AG08396 (cell line): ENCODE results near the gene BBS2.
A peak's percentile ranks its signal among the peaks of the same experiment; 100 is the strongest.

Experiments used
- DNase-seq: peaks from one replicate; pipeline ENCODE4 v3.0.0; 2012; ENCODE audit warnings: low spot score, mixed read lengths

BBS2 gene

DNA sequence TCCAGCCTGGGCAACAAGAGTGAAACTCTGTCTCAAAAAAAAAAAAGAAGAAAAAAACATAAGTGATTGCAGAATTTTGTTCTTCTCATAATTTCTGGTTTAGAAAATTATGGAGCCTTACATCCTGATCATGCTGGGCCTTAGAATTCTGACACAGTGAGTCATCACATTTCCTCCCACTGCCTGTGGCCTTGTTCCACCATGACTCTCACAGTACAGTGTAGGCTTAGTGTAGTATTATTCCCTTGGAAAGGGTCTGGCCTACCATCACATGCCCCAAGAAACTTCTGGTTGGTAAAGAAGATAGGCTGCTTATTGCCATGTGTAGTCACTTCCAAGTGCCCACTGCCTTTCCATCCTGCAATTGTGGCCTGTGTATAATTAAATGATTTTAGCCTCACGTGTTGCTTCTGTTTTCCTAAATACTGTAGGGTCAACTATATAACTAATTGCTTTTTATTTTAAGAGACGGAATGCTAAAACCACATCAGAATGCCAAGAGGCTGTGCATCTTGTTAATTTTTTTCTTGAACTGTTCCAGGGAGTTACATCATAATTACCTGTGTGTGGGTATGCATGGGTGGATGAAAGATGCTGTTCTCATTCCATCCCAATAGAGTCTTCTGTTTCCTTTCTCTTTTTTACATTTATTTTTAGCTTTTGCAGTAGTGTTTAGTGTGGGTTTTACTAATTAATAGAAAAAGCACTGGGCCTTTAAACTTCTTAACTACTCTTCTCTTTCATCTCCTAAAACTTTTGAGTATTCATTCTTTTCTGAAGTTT lies 42.5 kb downstream of the BBS2 start:
- DNase-seq: peak; percentile 76

DNA sequence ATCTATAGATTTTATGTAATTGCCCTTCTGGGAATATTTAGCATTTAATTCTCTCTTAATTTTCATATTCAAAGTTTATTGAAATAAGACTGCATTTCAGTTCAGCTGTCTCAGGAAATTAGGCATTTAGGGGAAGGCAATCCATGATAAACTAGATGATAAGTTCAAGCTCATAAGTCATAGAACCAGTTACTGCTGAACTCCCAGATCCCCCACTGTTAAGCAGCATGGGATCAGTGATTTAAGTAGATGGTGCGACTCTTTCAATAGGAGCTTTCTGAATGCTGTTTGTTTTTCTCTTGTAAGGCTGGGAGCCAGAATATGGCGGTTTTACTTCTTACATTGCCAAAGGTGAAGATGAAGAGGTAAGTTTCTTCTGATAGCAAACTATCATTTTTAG lies 44.6 kb downstream of the BBS2 start:
- DNase-seq: no peak

DNA sequence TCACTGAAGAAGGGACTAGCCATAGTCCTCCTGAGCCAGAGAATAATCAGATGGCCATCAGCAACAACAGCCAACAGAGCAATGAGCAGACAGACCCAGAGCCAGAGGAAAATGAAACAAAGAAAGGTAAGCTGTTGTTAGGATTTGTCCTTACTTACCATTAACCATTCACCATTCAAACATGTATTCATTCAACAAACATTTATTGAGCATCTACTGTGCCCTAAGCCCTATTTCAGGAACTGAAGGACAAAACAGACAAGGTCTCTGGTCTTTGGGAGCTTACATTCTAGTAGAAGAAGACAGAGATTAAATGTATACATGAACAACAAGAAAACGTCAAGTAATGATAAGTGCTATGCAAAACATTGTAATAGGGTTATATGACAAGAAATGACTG lies 49.2 kb downstream of the BBS2 start:
- DNase-seq: no peak

DNA sequence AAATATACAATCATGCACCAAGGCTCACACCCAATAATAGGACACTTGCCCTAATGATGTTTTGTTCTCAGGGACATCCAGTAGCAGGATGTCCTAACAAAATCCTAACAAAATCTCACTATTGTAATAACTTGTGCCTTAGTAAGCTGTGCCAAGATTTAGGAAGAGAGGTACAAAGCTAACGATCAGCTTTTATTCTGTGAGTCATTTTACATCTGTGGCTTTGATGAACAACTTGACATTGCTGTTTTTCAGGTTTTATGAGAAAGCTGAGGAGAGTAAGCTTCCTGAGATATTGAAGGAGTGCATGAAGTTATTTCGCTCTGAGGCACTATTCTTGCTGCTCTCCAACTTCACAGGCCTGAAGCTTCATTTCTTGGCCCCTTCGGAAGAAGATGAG lies 49.6 kb downstream of the BBS2 start:
- no peak for DNase-seq

DNA sequence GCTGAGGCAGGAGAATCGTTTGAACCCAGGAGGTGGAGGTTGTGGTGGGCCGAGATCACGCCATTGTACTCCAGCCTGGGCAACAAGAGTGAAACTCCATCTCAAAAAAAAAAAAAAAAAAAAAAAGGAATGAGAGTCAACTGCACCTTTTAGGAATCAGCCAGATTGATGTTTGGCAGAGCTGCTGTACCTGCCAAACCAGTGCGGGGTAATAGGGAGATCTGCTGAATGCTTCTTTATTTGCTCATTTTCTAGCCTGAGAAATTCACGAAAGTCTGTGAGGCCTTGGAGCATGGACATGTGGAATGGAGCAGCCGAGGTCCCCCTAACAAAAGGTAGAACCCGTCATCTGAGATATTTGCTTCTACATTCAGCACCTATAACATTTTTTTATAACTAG lies 50.1 kb downstream of the BBS2 start:
- no peak for DNase-seq

DNA sequence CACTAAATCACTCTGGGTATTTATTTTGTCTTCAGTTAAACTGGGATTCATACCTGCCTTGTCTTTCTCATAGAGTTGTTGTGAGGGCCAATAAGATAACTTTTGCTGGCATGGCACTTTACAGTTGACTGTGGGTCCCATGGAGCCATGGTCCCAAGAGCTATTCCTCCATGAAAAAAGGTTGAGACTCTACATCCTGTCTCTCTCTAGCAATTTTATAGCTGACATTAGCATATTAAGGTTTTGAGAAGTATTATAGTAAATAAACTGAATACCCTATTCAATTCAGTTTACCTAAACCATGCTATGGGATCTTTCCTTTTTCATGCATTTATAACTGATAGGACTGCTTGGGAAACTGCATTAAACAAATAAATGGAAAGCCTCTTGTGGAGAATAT lies 51.0 kb downstream of the BBS2 start:
- no peak for DNase-seq

DNA sequence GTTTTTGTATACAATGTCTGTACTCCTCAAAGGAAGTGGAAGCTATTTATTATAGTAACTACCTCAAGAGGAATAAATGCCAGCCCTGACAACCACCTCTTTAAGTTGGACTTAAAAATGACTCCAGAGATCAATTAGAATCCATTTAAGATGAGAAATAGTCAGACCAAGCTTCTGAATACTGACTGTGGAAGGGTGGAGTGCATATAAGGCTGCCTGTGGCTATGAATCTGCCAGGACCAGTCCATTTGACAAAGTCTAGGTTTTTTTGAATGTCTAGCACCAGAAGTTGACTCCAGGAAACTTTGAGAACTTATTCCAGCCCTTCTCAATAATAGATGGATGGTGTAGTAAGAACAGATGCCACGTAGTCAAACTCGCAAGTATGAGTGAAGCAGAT lies 53.5 kb downstream of the BBS2 start:
- no peak for DNase-seq

DNA sequence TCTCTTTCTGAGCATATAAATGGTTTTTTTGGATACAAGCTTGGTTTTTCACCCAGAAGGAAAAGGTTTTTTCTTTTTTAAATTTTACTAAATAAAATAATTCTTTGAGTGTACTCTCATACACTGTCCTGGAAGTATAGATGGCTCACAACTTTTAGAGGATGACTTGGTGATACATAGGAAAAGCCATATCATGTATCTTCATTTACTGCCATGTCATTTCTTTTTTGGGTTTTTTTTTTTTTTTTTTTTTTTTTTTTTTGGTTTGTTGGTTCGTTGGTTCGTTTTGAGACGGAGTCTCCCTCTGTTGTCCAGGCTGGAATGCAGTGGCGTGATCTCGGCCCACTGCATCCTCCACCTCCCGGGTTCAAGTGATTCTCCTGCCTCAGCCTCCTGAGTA lies 56.7 kb downstream of the BBS2 start:
- DNase-seq: no peak

DNA sequence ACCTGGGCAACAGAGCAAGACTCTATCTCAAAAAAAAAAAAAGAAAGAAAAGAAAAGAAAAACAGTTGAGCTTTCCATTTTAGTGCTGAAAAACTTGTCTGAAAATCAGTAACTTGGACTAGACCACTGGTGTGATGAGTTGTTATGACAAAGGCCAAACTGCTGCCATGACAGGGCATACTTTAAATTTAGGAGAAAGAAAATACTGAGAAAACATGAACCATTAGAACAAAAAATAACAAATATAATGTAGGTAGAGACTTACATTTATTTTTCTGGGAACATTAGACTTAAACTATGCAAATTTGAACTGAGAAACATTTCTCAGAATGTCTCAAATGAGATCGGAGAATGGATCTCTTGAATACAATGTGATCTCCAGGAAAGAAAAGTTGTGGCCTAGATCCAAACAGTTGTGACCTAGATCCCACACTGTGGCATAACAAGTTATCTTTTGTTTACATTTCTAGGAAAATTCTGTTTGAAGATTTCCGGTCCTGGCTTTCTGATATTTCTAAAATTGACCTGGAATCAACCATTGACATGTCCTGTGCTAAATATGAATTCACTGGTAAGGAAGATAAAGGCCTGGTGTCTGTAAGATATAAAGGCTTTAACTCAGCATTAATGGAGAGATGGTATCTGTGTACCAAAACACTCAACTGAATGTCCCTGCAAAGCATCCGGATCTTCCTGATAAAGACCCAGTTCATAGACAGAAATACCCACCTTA lies 57.6 kb downstream of the BBS2 start:
- DNase-seq: no peak

DNA sequence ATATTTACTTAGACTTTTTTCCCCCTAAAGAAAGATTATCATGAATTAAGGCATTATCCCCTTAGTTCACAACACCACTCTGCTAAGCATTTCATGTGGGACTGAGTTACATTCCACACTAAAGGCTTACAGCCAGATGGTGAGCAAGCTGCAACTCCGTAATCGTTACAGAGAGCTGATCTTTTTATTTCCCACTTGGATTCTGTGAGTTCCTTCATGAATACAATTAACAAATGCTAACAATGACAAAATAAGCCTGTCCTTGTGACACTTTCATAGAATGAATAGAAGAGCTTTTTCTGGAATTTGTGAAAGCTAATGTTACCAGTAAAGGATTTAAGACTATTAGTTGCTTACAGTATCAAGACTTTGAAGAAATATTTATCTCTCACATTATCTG lies 59.7 kb downstream of the BBS2 start:
- DNase-seq: no peak

DNA sequence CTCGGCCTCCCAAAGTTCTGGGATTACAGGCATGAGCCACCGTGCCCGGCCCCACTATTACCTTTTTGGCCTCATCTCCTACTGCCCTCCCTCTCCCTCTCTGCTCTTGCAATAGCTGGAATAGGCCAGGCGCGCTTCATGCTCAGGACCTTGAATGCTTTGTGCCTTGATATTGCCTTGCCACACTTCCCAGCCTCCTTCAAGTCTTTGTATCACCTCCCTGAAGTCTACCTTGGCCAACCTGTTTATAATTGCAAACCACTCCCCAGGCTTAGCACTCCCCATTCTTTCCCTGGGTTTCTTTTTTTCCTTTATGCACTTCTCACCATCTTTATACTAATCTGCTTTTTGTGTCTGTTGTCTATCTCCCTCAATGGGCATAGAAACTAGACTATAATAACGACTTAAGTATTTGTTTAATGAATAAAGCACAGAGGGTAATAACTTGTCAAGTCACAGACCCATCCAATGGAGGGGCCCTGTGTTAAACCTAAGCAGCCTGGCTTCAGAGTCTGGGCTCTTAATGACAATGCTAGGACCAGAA lies 61.8 kb downstream of the BBS2 start:
- no peak for DNase-seq

DNA sequence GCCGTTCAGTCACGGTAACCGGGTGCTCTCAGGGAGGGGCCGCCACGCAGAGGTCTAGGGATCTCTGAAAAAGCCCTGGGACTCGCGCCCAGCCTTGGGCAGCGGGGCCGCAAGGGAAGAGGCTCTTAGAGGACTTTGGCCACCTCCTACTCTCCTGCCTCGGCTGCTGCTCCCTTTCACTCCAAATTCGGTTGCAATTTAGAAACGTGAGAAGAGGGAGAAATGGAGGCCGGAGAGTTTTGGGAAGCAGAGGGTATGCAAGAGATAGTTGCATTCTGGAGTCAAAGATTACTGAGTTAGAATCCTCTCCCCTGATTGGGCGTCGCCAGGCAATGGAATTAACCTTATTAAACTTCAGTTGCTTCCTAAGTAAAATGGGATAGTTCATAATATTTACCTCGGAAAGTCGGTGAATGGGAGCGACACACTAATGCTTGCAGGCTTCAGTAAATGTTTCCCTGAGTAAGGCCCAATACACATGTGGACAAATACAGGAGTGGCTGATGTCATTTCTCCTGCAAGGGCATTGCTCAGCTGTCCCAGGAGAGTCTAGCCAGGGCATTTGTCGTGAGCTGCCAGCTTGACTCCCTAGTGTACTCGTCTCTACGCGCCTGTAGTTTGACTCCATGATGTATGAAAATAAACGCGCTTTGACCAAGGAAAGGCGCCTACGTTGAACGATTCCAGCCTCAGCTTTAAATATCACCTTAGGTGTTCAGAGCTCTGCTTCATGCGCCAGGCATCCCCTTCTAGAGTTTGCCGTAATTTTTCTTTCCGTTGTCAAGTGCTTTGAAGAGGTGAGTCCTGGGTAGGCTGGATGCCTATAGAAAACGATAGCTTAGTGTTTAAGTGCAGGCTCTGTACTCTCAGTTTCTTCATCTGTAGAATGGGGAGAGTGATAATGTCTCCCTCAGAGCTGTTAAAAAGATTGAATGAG lies 67.8 kb downstream of the BBS2 start:
- DNase-seq: peak; percentile 61

DNA sequence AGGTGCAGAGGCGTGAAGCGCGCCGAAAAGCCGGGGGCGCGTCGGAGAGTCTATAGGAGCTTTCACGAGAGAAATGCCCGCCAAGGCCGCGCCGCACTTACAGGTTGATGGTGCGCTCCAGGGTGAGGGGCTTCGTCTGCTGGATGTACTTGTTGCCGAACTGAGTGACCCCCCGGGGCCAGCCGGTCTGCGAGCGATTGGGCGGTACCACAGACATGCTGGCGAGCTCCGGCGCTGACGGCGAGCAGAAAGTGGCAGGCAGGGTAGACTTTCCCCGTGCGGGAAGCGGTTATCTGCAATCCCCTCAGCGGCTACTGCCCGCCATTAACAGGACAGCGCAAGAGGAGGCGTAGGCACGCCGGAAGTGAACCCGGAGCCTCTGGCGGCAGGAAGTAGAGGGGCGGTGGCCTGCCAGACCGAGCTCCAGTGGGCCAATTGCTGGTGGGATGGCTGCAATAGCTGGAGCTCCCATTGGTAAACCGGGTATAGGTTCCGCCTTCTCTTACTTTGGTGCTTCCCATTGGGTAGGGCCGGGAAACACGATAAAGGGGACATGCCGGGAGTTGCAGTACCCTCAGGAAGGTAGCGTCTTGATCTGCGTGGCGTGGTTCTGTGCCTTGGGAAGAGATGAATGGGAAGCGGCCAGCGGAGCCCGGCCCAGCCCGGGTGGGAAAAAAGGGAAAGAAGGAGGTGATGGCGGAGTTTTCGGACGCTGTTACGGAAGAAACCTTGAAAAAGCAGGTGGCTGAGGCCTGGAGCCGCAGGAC lies 68.7 kb downstream of the BBS2 start, which contains the start of the genes NUDT21 and OGFOD1:
Gene NUDT21 (minus strand): TSS at position 347 of the 767 bp plus-strand sequence. CDS start 130 bp downstream, at position 217.
Gene OGFOD1 (plus strand): TSS at position 569 of the 767 bp plus-strand sequence. CDS start 59 bp downstream, at position 628.
- peak; percentile 98 for DNase-seq

DNA sequence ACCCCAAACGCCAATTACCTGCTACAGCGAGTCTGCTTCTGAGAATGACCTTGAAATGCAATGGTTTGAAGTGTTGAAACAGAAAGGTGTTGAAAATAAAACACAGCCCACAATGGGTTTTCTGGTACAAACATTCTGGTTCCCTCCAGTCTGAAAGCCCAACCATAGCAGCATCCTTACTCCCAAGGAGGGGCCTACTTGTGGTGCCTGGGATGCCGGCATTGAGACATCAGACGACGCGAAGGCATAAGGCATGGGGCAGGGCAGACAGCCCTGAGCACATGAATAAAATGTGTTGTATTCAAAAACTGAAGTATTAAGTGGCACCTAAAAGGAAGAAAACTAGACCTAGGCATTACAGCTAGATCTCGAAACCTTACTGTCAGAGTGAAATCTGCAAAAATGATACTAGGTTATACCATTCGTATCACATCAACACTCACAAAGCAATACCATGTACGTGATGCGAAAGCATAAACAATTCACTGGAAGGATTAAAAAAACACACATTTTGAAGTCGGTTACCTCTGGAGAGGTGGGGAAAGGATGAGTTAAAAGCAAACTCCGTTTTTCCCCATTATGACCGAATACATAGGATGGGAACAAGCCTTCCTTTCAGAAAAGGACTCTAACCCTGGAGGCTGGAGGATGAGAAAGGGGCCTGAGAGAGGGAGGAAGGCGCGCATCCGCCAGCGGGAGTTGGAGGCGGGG lies 69.4 kb downstream of the BBS2 start:
- DNase-seq: peak; percentile 29

DNA sequence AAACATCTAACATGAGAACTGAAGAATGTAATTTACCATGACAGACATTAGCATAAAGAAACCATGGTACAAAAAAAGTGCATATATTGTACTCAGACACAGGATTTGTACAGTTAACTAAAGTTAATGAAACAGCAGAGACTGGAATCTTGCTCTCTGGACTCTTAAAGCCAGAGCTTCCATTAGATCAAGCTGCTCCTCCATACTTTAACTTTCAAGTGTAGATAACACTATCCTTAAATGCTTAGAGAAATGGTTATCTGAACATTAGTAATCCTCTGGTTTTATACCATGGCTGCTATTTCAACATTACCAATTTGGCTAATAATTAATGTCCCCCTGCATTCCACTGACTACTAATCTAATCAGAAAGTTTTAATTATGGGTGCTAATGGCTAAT lies 71.8 kb downstream of the BBS2 start:
- DNase-seq: no peak

DNA sequence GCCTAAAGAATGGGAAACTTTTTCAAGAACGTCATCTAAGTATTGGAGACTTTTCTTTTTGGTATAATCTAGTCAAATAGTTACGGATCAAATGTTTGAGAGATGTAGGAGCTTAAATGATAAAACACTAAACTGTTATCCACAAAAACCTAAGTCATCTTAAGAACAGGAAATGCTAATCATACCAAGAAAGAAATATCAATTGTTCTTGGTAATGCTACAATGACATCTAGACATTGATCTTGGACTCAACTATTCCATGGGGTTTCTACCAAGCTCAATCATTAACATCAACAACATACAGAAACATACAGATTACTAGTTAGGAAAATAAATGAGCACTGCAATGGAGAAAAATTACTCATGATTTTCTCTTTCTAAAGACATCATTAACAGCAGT lies 72.5 kb downstream of the BBS2 start:
- DNase-seq: no peak

DNA sequence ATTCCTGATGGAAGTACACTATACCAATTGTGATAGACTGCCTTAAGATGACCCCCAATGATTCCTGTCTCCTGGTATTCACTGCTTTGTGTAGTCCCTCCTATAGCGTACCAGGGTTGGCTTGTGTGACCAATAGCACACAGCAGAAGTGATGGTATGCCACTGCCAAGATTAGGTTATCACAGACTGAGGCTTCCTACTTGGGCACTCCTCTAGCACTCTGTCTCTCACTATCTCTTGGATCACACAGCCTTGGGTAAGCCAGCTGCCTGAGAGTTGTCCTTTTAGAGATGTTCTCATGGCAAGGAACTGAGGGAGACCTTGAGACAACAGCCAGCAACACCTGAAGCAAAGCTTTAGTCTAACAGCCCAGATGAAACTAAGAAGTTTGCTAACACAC lies 81.8 kb downstream of the BBS2 start:
- DNase-seq: no peak

DNA sequence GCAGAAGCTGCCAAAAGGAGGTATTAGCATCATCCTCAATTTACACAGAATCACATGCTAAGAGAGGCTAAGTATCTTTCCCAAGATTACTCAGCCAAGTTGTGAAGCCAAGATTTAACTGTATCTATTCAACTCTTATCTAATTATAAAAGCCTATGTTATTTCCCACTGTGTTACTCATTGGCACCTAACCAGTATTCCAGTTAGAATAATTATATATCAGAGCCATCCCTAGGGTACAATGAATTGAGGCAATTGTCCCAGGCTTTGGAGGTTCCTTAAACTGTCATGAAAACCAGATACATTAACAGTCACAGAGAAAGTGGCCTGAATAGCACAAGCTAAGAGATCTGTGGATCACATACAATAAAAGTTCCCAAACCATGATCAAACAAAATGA lies 83.6 kb downstream of the BBS2 start:
- no peak for DNase-seq
